HCT116 (cell line): ENCODE measurements around the gene MFAP1.

ENCODE experiments used
- EGR1 ChIP-seq: IDR thresholded peaks from 2 replicates; pipeline ENCODE4 v1.6.1; 2012; ENCODE audit warnings: low read depth
- TF ChIP-seq, protein P1 (sequence below): IDR thresholded peaks from 2 replicates; pipeline ENCODE4 v1.6.1; 2012

DNA sequence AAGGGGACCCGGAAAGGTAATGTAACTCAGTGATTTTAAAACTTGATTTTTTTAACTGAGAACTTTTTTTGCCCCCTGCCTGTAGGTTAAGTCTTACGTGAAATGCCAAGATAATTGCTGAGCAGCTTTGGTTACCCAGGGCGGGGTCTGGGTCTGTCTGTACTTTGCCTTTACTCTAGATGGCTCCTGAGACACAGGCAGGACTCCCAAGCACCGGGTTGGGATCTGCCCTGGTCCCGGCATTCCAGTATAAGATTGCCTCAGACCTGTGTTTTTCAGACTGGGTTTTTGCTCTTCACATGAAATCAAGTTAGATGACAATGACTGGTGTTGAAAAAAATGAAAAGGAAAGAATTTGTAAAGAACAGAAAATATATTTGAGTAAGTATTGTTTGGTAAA, 42.6 kb upstream of the MFAP1 start:
- TF ChIP-seq EGR1: no peak
- TF ChIP-seq, protein P1, sequence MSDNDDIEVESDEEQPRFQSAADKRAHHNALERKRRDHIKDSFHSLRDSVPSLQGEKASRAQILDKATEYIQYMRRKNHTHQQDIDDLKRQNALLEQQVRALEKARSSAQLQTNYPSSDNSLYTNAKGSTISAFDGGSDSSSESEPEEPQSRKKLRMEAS: no peak
